ENCODE results near the gene MMP23B. TPM values are rescaled to one million over a fixed set of nuclear protein-coding genes. Genes with fewer than 3 reads are reported as not detected.

MMP23B gene
- total and polyA plus RNA-seq, 9 donors: 0.88 to 128 (median 67.3) TPM

DNA sequence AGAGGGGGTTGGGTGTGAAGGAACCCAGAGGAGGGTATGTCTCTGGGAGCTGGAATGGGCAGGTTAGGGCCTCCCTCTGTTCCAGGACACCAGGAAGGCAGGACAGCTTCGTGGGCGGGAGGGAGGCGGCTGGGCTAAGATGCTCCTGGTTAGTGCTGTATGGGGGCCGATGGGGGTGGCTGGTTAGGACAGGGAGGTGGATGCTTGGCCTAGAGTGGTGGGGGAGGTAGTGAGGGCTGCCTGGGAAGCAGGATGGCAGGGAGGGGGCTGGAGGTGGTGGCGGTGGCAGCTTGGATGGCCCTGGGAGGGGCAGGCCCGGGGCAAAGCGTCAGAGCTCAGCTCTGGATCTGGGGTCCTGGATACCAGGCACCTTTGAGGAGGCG lies 6.2 kb upstream of the MMP23B start:
- no peak for TF ChIP-seq POLR2A (IDR thresholded peaks at IDR 0.05)
- no peak for TF ChIP-seq EP300 (IDR thresholded peaks at IDR 0.05)
- TF ChIP-seq, protein P1, sequence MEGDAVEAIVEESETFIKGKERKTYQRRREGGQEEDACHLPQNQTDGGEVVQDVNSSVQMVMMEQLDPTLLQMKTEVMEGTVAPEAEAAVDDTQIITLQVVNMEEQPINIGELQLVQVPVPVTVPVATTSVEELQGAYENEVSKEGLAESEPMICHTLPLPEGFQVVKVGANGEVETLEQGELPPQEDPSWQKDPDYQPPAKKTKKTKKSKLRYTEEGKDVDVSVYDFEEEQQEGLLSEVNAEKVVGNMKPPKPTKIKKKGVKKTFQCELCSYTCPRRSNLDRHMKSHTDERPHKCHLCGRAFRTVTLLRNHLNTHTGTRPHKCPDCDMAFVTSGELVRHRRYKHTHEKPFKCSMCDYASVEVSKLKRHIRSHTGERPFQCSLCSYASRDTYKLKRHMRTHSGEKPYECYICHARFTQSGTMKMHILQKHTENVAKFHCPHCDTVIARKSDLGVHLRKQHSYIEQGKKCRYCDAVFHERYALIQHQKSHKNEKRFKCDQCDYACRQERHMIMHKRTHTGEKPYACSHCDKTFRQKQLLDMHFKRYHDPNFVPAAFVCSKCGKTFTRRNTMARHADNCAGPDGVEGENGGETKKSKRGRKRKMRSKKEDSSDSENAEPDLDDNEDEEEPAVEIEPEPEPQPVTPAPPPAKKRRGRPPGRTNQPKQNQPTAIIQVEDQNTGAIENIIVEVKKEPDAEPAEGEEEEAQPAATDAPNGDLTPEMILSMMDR (IDR thresholded peaks at IDR 0.05): no peak
- no peak for DNase-seq
- Histone ChIP-seq H3K9me3 (no peaks in the 10 kb centered on the region), H3K4me1 (ENCODE audit: insufficient read depth) (peaks cover 2% of the 10 kb centered on the region), H3K27ac (no peak overlapping the region), H3K36me3 (no peaks in the 10 kb centered on the region), H3K27me3 (no peaks in the 10 kb centered on the region), H3K4me3 (no peak overlapping the region)
- intact Hi-C loops (cut with DNase I): no loop called here
- WGBS, 3 donors: 88 to 94% (median 93%) methylated on average over 8 of the region's 8 CpGs

DNA sequence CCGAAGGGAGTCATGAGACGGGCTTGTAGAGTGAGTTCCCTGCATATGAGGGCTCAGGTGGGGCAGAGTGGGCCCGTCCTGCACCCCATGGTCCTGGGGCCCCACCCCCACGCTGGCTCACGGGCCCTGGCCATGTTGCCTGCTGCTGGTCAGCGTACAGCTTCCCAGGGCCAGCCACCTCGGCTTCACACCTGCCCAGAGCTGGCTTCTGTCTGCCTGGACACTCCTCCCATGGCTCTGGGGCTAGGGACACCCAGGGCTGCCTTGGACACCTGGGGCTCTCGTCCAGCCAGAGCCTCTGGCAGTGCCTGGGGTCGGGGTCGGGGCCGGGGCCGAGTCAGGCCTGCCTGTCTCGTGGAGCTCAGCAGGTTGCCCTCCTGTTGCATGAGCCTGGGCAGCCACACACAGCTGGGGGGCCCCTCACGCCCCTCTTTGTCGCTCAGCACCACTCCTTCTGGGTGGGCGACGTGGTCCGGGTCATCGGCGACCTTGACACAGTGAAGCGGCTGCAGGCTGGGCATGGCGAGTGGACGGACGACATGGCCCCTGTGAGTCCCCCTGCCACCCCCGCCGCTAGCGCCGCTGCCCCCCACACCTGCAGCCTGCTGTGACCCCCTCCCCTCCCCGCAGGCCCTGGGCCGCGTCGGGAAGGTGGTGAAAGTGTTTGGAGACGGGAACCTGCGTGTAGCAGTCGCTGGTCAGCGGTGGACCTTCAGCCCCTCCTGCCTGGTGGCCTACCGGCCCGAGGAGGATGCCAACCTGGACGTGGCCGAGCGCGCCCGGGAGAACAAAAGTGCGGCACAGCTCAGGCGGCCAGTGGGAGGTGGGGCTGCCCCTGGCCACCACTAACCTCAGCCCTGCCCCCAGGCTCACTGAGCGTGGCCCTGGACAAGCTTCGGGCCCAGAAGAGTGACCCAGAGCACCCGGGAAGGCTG lies 5.5 kb upstream of the MMP23B start:
- no peaks in the 10 kb centered on the region for H3K36me3 ChIP-seq
- intact Hi-C loops (cut with DNase I): no loop called here

DNA sequence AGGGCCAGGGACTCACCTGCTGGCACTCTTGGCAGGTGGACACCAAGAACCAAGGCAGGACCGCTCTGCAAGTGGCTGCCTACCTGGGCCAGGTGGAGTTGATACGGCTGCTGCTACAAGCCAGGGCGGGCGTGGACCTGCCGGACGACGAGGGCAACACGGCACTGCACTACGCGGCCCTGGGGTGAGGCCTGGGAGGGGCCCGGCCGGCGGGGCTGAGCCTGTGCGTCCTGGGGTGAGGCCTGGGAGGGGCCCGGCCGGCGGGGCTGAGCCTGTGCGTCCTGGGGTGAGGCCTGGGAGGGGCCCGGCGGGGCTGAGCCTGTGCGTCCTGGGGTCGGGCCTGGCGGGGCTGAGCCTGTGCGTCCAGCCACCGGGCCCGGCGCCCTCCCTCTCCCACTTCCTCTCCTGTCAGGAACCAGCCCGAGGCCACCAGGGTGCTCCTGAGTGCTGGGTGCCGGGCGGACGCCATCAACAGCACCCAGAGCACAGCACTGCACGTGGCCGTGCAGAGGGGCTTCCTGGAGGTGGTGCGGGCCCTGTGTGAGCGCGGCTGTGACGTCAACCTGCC lies 4.6 kb upstream of the MMP23B start:
- Histone ChIP-seq H3K4me3 (no peak overlapping the region), H3K36me3 (no peaks in the 10 kb centered on the region), H3K9me3 (no peaks in the 10 kb centered on the region), H3K27ac (no peak overlapping the region), H3K27me3 (no peaks in the 10 kb centered on the region), H3K4me1 (ENCODE audit: insufficient read depth) (peaks cover 8% of the 10 kb centered on the region)
- WGBS, 3 donors: 72 to 80% (median 78%) methylated on average over 16 to 37 of the region's 37 CpGs
- intact Hi-C loops (cut with DNase I): no loop called here
- TF ChIP-seq, protein P1 (IDR thresholded peaks at IDR 0.05): no peak
- TF ChIP-seq EP300 (IDR thresholded peaks at IDR 0.05): no peak
- no peak for TF ChIP-seq POLR2A (IDR thresholded peaks at IDR 0.05)
- peak in 3 of 5 donors; percentile 32 to 42 (median 41) for DNase-seq

More for the DNA sequence above, 5.5 kb upstream of the MMP23B start:
- peak in 3 of 5 donors; percentile 27 to 43 (median 37) for DNase-seq
- peaks cover 3% of the 10 kb centered on the region for H3K4me1 ChIP-seq (ENCODE audit: insufficient read depth)
- no peaks in the 10 kb centered on the region for H3K9me3 ChIP-seq
- no peak overlapping the region for H3K27ac ChIP-seq
- no peaks in the 10 kb centered on the region for H3K27me3 ChIP-seq
- H3K4me3 ChIP-seq: no peak overlapping the region
- 87 to 94% (median 89%) methylated on average over 44 to 48 of the region's 48 CpGs for WGBS, 3 donors
- TF ChIP-seq EP300 (IDR thresholded peaks at IDR 0.05): no peak
- TF ChIP-seq, protein P1 (IDR thresholded peaks at IDR 0.05): no peak
- no peak for TF ChIP-seq POLR2A (IDR thresholded peaks at IDR 0.05)

DNA sequence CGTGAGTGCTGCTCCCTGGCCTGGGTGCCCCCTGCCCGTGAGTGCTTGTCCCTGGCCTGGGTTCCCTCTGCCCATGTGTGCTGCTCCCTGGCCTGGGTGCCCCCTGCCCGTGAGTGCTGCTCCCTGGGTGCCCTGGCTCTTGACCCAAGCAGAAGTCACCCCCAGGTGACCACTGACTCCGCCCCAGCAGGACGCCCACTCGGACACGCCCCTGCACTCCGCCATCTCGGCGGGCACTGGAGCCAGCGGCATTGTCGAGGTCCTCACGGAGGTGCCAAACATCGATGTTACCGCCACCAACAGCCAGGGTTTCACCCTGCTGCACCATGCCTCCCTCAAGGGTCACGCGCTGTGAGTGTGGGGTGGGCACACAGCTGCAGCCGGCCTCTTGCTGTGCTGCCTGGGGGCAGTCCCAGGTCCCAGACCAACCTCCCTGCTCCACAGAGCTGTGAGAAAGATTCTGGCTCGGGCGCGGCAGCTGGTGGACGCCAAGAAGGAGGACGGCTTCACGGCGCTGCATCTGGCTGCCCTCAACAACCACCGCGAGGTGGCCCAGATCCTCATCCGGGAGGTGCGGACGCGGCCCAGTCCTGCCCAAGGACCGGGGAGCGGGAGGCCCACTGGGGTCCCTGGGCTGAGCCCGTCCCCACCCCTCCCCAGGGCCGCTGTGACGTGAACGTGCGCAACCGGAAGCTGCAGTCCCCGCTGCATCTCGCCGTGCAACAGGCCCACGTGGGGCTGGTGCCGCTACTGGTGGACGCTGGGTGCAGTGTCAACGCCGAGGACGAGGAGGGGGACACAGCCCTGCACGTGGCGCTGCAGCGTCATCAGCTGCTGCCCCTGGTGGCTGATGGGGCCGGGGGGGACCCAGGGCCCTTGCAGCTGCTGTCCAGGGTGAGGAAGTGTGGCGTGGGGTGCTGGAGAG lies 3.9 kb upstream of the MMP23B start:
- TF ChIP-seq, protein P1 (IDR thresholded peaks at IDR 0.05): no peak
- no peak for TF ChIP-seq EP300 (IDR thresholded peaks at IDR 0.05)
- TF ChIP-seq POLR2A (IDR thresholded peaks at IDR 0.05): no peak
- Histone ChIP-seq H3K27ac (no peak overlapping the region), H3K4me1 (ENCODE audit: insufficient read depth) (peaks cover 8% of the 10 kb centered on the region), H3K9me3 (no peaks in the 10 kb centered on the region), H3K4me3 (no peak overlapping the region), H3K36me3 (no peaks in the 10 kb centered on the region), H3K27me3 (no peaks in the 10 kb centered on the region)
- DNase-seq: peak in 3 of 5 donors; percentile 40 to 49 (median 45)
- intact Hi-C loops (cut with DNase I): no loop called here
- WGBS, 3 donors: 89 to 93% (median 90%) methylated on average over 32 to 53 of the region's 53 CpGs

Data from ovary (tissue), 9 donors.